Karpas-422 (cell line): ENCODE results near the gene TIAM2. TPM values are rescaled to one million over a fixed set of nuclear protein-coding genes. Genes with fewer than 3 reads are reported as not detected.
"Not testable (repeated sequence)": the region's sequence is repeated elsewhere in the genome, so short reads cannot be mapped to it uniquely, and the experiment has no call there.

Source experiments
- DNase-seq: peaks from one replicate; pipeline ENCODE4 v3.0.0-alpha.2; 2015
- H2AFZ ChIP-seq: fragments of 200-600 bp; sonication (generic); 2 replicates; pipeline ENCODE4 v1.6.1; 2014; ENCODE audit warnings: antibody characterized with exemption, low read length, mixed read lengths
- H3K27ac ChIP-seq: fragments of 200-600 bp; sonication (generic); 2 replicates; pipeline ENCODE4 v1.5.1; 2014; ENCODE audit warnings: mild to moderate bottlenecking, low read length, moderate library complexity
- H3K27me3 ChIP-seq: fragments of 200-600 bp; sonication (generic); 2 replicates; pipeline ENCODE4 v1.6.1; 2014; ENCODE audit warnings: low read length, mixed read lengths
- H3K36me3 ChIP-seq: fragments of 200-600 bp; sonication (generic); 2 replicates; pipeline ENCODE4 v1.6.1; 2014; ENCODE audit warnings: low read length, mixed read lengths; ENCODE audit not compliant: insufficient read depth
- H3K4me1 ChIP-seq: fragments of 200-600 bp; sonication (generic); 2 replicates; pipeline ENCODE4 v1.6.1; 2014; ENCODE audit warnings: mild to moderate bottlenecking, low read length, mixed read lengths
- H3K4me2 ChIP-seq: fragments of 200-600 bp; sonication (generic); 2 replicates; pipeline ENCODE4 v1.6.1; 2014; ENCODE audit warnings: low read length, low read depth, mild to moderate bottlenecking; ENCODE audit not compliant: poor library complexity, severe bottlenecking
- H3K4me3 ChIP-seq: fragments of 200-600 bp; sonication (generic); 2 replicates; pipeline ENCODE4 v1.5.1; 2014; ENCODE audit warnings: mild to moderate bottlenecking, antibody characterized with exemption, low read length, mixed read lengths
- H3K79me2 ChIP-seq: fragments of 200-600 bp; sonication (generic); 2 replicates; pipeline ENCODE4 v1.6.1; 2014; ENCODE audit warnings: mild to moderate bottlenecking, low read length, mixed read lengths
- H3K9ac ChIP-seq: fragments of 200-600 bp; sonication (generic); 2 replicates; pipeline ENCODE4 v1.6.0; 2014; ENCODE audit warnings: low read length
- H3K9me2 ChIP-seq: fragments of 200-600 bp; sonication (generic), shearing (Covaris generic); replicated peaks from 2 replicates; pipeline ENCODE4 v1.6.0; 2014; ENCODE audit warnings: mild to moderate bottlenecking, low read length, moderate library complexity; ENCODE audit not compliant: insufficient read depth
- H3K9me3 ChIP-seq: fragments of 300-700, 200-600 bp; sonication (generic); 2 replicates; pipeline ENCODE4 v1.6.1; 2014; ENCODE audit warnings: low read length, mixed read lengths
- H4K20me1 ChIP-seq: fragments of 200-600 bp; sonication (generic); 2 replicates; pipeline ENCODE4 v1.6.1; 2014; ENCODE audit warnings: mild to moderate bottlenecking, antibody characterized with exemption, low read length, low read depth; ENCODE audit not compliant: insufficient read depth
- total RNA-seq: library from RNA; depleted of rRNA; stranded (reverse); fragments of >200 nt; shearing (Covaris generic); gene quantifications from 2 replicates; pipeline ENCODE4 v1.2.3, GENCODE V29; 2014; ENCODE audit warnings: low replicate concordance

Gene TIAM2
- total RNA-seq, 1 experiment from 2014 or later: 9.0 TPM

- Histone ChIP-seq H3K4me2 (no peak overlapping the region), H3K9ac (no peak overlapping the region), H3K9me3 (no peaks in the 10 kb centered on the region), H4K20me1 (no peaks in the 10 kb centered on the region), H3K4me1 (no peaks in the 10 kb centered on the region), H3K27ac (no peak overlapping the region), H3K36me3 (no peaks in the 10 kb centered on the region), H3K4me3 (no peak overlapping the region), H2AFZ (no peak overlapping the region), H3K79me2 (no peaks in the 10 kb centered on the region), H3K27me3 (no peaks in the 10 kb centered on the region), H3K9me2 (no peaks in the 10 kb centered on the region)
- DNase-seq: no peak
These were observed 9.7 kb downstream of the TIAM2 start for GRCh38 chr6:155004576-155005372.

GRCh38 chr6:155008625-155009024 is 13.5 kb downstream of the TIAM2 start:
- no peak overlapping the region for H3K4me2 ChIP-seq
- H3K9me2 ChIP-seq: no peaks in the 10 kb centered on the region
- no peaks in the 10 kb centered on the region for H3K36me3 ChIP-seq
- H3K4me3 ChIP-seq: no peak overlapping the region
- no peaks in the 10 kb centered on the region for H3K4me1 ChIP-seq
- H3K9me3 ChIP-seq: no peaks in the 10 kb centered on the region
- no peak for DNase-seq
- H3K9ac ChIP-seq: no peak overlapping the region
- H3K27me3 ChIP-seq: no peaks in the 10 kb centered on the region
- no peak overlapping the region for H3K27ac ChIP-seq
- H3K79me2 ChIP-seq: no peaks in the 10 kb centered on the region
- H4K20me1 ChIP-seq: no peaks in the 10 kb centered on the region
- no peak overlapping the region for H2AFZ ChIP-seq

- Histone ChIP-seq H3K27ac (no peak overlapping the region), H2AFZ (no peak overlapping the region)
These were observed 15.8 kb downstream of the TIAM2 start for GRCh38 chr6:155010940-155011339.

DNA sequence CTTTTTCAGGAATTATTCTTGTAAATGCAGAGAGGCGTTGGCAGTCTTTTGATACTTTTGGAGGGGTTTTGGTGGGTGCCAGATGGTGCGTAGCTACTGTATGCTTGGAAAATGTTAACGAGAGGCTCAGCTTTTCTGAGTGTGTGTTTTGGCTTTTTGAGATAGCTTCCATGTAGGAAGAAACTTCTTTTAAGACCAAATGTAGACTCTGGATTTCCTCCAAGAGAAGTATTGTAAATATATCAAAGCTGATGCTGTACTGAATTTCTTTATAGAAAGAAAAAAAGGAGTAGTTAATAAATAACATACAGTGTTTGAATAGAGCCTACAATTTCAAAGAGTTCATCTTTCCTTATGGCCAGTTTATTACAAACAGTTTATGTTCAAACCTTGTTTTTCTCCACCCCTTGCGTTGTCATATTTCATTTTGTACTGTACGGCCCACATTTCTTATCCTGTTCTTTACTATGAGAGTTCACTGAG is 16.7 kb downstream of the TIAM2 start:
- Histone ChIP-seq H3K4me1 (no peaks in the 10 kb centered on the region), H3K36me3 (no peaks in the 10 kb centered on the region), H4K20me1 (no peaks in the 10 kb centered on the region), H3K4me2 (no peak overlapping the region), H3K27ac (no peak overlapping the region), H2AFZ (no peak overlapping the region), H3K79me2 (no peaks in the 10 kb centered on the region), H3K9ac (no peak overlapping the region), H3K9me2 (no peaks in the 10 kb centered on the region), H3K9me3 (no peaks in the 10 kb centered on the region), H3K4me3 (no peak overlapping the region), H3K27me3 (no peaks in the 10 kb centered on the region)
- DNase-seq: no peak

More at GRCh38 chr6:155010940-155011339, 15.8 kb downstream of the TIAM2 start:
- Histone ChIP-seq H3K36me3 (no peaks in the 10 kb centered on the region), H4K20me1 (no peaks in the 10 kb centered on the region), H3K9me2 (no peaks in the 10 kb centered on the region), H3K4me3 (no peak overlapping the region), H3K79me2 (no peaks in the 10 kb centered on the region), H3K4me2 (no peak overlapping the region), H3K9me3 (no peaks in the 10 kb centered on the region), H3K9ac (no peak overlapping the region), H3K4me1 (no peaks in the 10 kb centered on the region), H3K27me3 (no peaks in the 10 kb centered on the region)
- no peak for DNase-seq

- no peak for DNase-seq
- Histone ChIP-seq H3K4me2 (no peak overlapping the region), H3K4me1 (no peaks in the 10 kb centered on the region), H3K27me3 (no peaks in the 10 kb centered on the region), H3K9me2 (no peaks in the 10 kb centered on the region), H2AFZ (no peak overlapping the region), H3K9ac (no peak overlapping the region), H3K79me2 (no peaks in the 10 kb centered on the region), H3K4me3 (no peak overlapping the region), H3K27ac (no peak overlapping the region), H3K9me3 (no peaks in the 10 kb centered on the region), H3K36me3 (no peaks in the 10 kb centered on the region), H4K20me1 (no peaks in the 10 kb centered on the region)
These were observed 18.4 kb downstream of the TIAM2 start for GRCh38 chr6:155013457-155013876.

GRCh38 chr6:155014137-155014536 is 19.0 kb downstream of the TIAM2 start:
- Histone ChIP-seq H3K27ac (no peak overlapping the region), H3K4me3 (no peak overlapping the region), H3K9ac (no peak overlapping the region), H3K9me3 (no peaks in the 10 kb centered on the region), H3K9me2 (no peaks in the 10 kb centered on the region), H3K27me3 (no peaks in the 10 kb centered on the region), H3K4me1 (no peaks in the 10 kb centered on the region), H3K36me3 (no peaks in the 10 kb centered on the region), H3K4me2 (no peak overlapping the region), H3K79me2 (no peaks in the 10 kb centered on the region), H4K20me1 (no peaks in the 10 kb centered on the region), H2AFZ (no peak overlapping the region)
- DNase-seq: no peak

GRCh38 chr6:155014670-155015300 is 19.7 kb downstream of the TIAM2 start:
- H3K27me3 ChIP-seq: no peaks in the 10 kb centered on the region
- no peaks in the 10 kb centered on the region for H3K4me1 ChIP-seq
- no peaks in the 10 kb centered on the region for H3K79me2 ChIP-seq
- no peak overlapping the region for H3K4me2 ChIP-seq
- H3K9ac ChIP-seq: no peak overlapping the region
- no peaks in the 10 kb centered on the region for H3K36me3 ChIP-seq
- H4K20me1 ChIP-seq: no peaks in the 10 kb centered on the region
- no peak overlapping the region for H3K4me3 ChIP-seq
- no peak overlapping the region for H2AFZ ChIP-seq
- H3K27ac ChIP-seq: no peak overlapping the region
- no peaks in the 10 kb centered on the region for H3K9me2 ChIP-seq
- H3K9me3 ChIP-seq: no peaks in the 10 kb centered on the region
- DNase-seq: no peak

DNA sequence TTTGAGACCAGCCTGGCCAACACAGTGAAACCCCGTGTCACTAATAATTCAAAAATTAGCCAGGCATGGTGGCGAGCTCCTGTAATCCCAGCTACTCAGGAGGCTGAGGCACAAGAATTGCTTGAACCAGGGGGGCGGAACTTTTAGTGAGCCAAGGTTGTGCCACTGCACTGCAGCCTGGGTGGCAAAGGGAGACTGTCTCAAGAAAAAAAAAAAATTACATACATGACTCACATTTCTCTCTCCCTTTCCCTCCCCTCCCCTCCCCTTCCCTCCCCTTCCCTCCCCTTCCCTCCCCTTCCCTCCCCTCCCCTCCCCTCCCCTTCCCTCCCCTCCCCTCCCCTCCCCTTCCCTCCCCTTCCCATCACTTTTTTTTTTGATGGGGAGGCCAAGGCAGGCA is 23.3 kb downstream of the TIAM2 start:
- not testable (repeated sequence) for H3K79me2 ChIP-seq, H3K4me3 ChIP-seq, H3K4me2 ChIP-seq, H3K27ac ChIP-seq, DNase-seq, H3K9ac ChIP-seq, H3K27me3 ChIP-seq, H4K20me1 ChIP-seq, H2AFZ ChIP-seq, H3K9me2 ChIP-seq, H3K9me3 ChIP-seq, H3K4me1 ChIP-seq, H3K36me3 ChIP-seq
